K562 (cell line): ENCODE results near the gene PLOD1. TPM values are rescaled to one million over a fixed set of nuclear protein-coding genes. Genes with fewer than 3 reads are reported as not detected.

Experiments
- DACH1 ChIP-seq: fragments of 450-650 bp; IDR thresholded peaks from 2 replicates; pipeline ENCODE4 v1.6.1; 2018; ENCODE audit not compliant: partially characterized antibody
- ETV5 ChIP-seq: sonication (generic); formaldehyde crosslinking; IDR thresholded peaks from 2 replicates; pipeline ENCODE4 v1.4.0; 2020; ENCODE audit warnings: low read depth, mild to moderate bottlenecking, missing genetic modification reagents
- EZH2 ChIP-seq: IDR thresholded peaks from 2 replicates; pipeline ENCODE4 v1.6.1; 2012; ENCODE audit warnings: low read depth, mild to moderate bottlenecking, inconsistent platforms, low read length, borderline replicate concordance
- GATAD2A ChIP-seq: fragments of 450-650 bp; IDR thresholded peaks from 2 replicates; pipeline ENCODE4 v1.6.1; 2017
- GTF2F1 ChIP-seq: IDR thresholded peaks from 2 replicates; pipeline ENCODE4 v1.6.1; 2011; ENCODE audit warnings: low read depth, low read length, improper control_type of control experiment
- KLF1 ChIP-seq: fragments of 450-650 bp; IDR thresholded peaks from 2 replicates; pipeline ENCODE4 v1.6.1; 2016; ENCODE audit warnings: missing genetic modification characterization, missing compliant biosample characterization
- MAFG ChIP-seq: fragments of 450-650 bp; conservative IDR thresholded peaks from 2 replicates; pipeline ENCODE4 v1.6.1; 2016; ENCODE audit warnings: missing genetic modification characterization, missing compliant biosample characterization
- RBM15 ChIP-seq: fragments of 200-400 bp; formaldehyde crosslinking; IDR thresholded peaks from 2 replicates; pipeline ENCODE4 v1.6.1; 2018; ENCODE audit warnings: mild to moderate bottlenecking, low read length, moderate library complexity; ENCODE audit not compliant: insufficient read depth
- RBM17 ChIP-seq: fragments of 200-400 bp; formaldehyde crosslinking; IDR thresholded peaks from 2 replicates; pipeline ENCODE4 v1.6.1; 2017; ENCODE audit warnings: low read depth, mild to moderate bottlenecking, low read length, borderline replicate concordance
- SOX6 ChIP-seq: fragments of 450-650 bp; IDR thresholded peaks from 2 replicates; pipeline ENCODE4 v1.6.1; 2014; ENCODE audit warnings: mild to moderate bottlenecking
- STAT5B ChIP-seq: fragments of 250-450 bp; sonication (Bioruptor Pico); IDR thresholded peaks from 2 replicates; pipeline ENCODE4 v1.8.0; 2021; ENCODE audit warnings: mild to moderate bottlenecking, inconsistent platforms
- ZC3H8 ChIP-seq: fragments of 450-650 bp; IDR thresholded peaks from 2 replicates; pipeline ENCODE4 v1.6.1; 2017
- ZNF253 ChIP-seq: fragments of 250-450 bp; sonication (Bioruptor Pico); conservative IDR thresholded peaks from 2 replicates; pipeline ENCODE4 v1.6.1; 2021; ENCODE audit warnings: mild to moderate bottlenecking
- ZNF644 ChIP-seq: fragments of 200-800 bp; sonication (Bioruptor generic); IDR thresholded peaks from 2 replicates; pipeline ENCODE4 v1.6.1; 2016; ENCODE audit warnings: low read depth, missing genetic modification characterization, missing compliant biosample characterization
- ZNF76 ChIP-seq: fragments of 250-450 bp; sonication (Bioruptor Pico); IDR thresholded peaks from 2 replicates; pipeline ENCODE4 v1.4.0; 2020; ENCODE audit warnings: mild to moderate bottlenecking, moderate library complexity, borderline replicate concordance
- polyA plus RNA-seq, 8 experiments: library from polyadenylated mRNA; depleted of rRNA in 4 of 8; stranded (reverse) in 5 of 8; unstranded in 3 of 8; fragments of >200 nt; fragmentation: Nextera tagmentation in 2 of 8; fragmentation: Illumina TruSeq in 1 of 8; extraction: Ambion mirVana in 2 of 8; extraction: Trizol in 1 of 8; gene quantifications; 2 replicates each; pipeline versions ENCODE4 v1.2.1 to v1.2.3, GENCODE V29; 2011 to 2014; ENCODE audit warnings: inconsistent platforms in 1 of 8, missing spikeins in 1 of 8
- total RNA-seq, 7 experiments: library from RNA; depleted of rRNA in 6 of 7; stranded (reverse); fragments of >200 nt in 6 of 7; fragmentation: Illumina TruSeq in 2 of 7; extraction: Trizol in 2 of 7; gene quantifications; 2 replicates each; pipeline versions ENCODE4 v1.2.1 to v1.2.3, GENCODE V29; 2011 to 2021; ENCODE audit warnings: low replicate concordance in 1 of 7
- TF ChIP-seq, protein P1 (sequence below): IDR thresholded peaks from 2 replicates; pipeline ENCODE4 v1.6.1; 2011; ENCODE audit not compliant: insufficient read length; ENCODE audit errors: extremely low read depth
- TF ChIP-seq, protein P2 (sequence below), 2 experiments: fragments of 450-650 bp; IDR thresholded peaks; 2 replicates each; pipeline ENCODE4 v1.6.1; 2016; ENCODE audit warnings: mild to moderate bottlenecking in 2 of 2, borderline replicate concordance in 1 of 2, low read depth in 1 of 2, moderate library complexity in 1 of 2
- TF ChIP-seq, protein P3 (sequence below): sonication (generic); formaldehyde crosslinking; IDR thresholded peaks from 2 replicates; pipeline ENCODE4 v1.8.0; 2022; ENCODE audit warnings: missing genetic modification reagents, mild to moderate bottlenecking, borderline replicate concordance
- TF ChIP-seq, protein P4 (sequence below): fragments of 250-450 bp; sonication (Bioruptor Pico); IDR thresholded peaks from 2 replicates; pipeline ENCODE4 v1.8.0; 2022; ENCODE audit warnings: moderate library complexity, mild to moderate bottlenecking, inconsistent platforms

The PLOD1 gene
- total and polyA plus RNA-seq, 9 of the 15 experiments (the other 6 are each of a cell fraction or from before 2014, with no cell fraction given) = 16.6 to 90.8 (median 52.7) TPM

DNA sequence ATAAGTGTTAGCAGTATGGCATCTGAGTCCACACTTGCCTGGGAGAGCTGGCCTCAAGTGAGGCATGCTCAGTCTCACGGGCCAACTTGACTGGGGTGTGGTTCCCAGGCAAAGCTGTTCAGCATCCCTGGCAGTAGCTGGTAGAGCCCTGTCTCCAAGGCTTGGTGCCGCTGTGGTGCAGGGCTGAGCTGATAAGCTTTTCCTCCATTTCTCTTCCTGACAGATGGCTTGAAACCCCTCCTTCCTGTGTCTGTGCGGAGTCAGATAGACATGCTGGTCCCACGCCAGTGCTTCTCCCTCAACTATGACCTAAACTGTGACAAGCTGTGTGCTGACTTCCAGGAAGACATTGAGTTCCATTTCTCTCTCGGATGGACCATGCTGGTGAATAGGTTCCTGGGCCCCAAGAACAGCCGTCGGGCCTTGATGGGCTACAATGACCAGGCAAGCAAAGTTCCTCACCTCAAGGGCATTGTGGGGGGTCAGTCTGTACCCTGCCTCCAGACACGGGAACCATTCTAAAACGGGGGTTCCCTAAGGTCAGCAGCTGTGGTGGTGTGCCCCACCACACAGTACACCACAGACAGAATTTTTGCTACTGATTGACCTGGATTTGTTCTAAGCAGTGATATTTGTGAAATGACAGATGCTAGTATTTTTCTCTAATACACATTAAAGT is 71.1 kb downstream of the PLOD1 start (continued):
- TF ChIP-seq, protein P1, sequence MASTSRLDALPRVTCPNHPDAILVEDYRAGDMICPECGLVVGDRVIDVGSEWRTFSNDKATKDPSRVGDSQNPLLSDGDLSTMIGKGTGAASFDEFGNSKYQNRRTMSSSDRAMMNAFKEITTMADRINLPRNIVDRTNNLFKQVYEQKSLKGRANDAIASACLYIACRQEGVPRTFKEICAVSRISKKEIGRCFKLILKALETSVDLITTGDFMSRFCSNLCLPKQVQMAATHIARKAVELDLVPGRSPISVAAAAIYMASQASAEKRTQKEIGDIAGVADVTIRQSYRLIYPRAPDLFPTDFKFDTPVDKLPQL = no peak
- peak; percentile 95 for TF ChIP-seq GATAD2A
- no peak for TF ChIP-seq DACH1
- no peak for TF ChIP-seq ZNF253 (CRISPR knock-in tag)
- peak; percentile 72; the same call in 1 of the 2 replicates for TF ChIP-seq SOX6
- TF ChIP-seq, protein P2, sequence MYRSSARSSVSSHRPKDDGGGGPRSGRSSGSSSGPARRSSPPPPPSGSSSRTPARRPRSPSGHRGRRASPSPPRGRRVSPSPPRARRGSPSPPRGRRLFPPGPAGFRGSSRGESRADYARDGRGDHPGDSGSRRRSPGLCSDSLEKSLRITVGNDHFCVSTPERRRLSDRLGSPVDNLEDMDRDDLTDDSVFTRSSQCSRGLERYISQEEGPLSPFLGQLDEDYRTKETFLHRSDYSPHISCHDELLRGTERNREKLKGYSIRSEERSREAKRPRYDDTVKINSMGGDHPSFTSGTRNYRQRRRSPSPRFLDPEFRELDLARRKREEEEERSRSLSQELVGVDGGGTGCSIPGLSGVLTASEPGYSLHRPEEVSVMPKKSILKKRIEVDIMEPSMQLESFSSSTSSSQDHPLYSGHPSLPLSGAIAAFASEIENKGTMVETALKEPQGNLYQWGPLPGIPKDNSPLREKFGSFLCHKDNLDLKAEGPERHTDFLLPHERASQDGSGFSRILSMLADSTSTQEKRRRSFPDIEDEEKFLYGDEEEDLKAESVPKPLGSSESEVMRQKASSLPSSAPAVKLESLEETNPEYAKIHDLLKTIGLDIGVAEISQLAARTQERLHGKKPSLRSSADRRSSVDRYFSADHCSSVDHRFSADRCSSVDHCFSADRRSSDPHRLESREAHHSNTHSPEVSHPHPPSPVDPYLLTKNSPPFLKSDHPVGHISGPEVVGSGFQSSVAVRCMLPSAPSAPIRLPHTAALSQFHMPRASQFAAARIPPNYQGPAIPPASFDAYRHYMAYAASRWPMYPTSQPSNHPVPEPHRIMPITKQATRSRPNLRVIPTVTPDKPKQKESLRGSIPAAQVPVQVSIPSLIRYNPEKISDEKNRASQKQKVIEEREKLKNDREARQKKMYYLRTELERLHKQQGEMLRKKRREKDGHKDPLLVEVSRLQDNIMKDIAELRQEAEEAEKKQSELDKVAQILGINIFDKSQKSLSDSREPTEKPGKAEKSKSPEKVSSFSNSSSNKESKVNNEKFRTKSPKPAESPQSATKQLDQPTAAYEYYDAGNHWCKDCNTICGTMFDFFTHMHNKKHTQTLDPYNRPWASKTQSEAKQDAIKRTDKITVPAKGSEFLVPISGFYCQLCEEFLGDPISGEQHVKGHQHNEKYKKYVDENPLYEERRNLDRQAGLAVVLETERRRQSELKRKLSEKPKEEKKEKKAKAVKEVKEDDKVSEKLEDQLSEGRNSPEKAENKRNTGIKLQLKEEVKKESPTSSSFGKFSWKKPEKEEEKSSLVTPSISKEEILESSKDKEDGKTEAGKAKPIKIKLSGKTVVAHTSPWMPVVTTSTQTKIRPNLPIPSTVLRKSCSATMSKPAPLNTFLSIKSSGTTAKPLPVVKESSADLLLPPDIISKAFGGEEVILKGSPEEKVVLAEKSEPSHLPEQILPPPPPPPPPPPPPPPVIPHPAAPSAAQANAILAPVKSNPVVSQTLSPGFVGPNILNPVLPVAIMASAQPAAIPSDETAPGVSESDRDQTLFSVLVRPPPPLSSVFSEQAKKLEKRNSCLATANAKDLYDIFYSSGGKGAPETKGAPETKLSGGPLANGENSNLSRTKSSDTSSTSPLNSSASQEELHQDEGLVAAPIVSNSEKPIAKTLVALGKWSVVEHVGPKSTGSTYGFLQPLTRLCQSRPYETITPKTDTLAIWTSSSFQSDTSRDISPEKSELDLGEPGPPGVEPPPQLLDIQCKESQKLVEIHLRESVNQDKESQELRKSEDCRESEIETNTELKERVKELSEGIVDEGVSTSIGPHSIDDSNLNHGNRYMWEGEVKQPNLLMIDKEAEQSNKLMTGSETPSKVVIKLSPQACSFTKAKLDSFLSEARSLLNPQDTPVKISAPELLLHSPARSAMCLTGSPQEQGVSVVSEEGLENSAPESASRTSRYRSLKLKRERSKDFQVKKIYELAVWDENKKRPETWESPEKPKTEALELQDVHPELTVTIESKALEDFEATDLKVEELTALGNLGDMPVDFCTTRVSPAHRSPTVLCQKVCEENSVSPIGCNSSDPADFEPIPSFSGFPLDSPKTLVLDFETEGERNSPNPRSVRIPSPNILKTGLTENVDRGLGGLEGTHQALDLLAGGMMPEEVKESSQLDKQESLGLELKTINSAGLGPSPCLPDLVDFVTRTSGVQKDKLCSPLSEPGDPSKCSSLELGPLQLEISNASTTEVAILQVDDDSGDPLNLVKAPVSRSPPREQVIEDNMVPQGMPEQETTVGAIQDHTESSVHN (IDR thresholded peaks at IDR 0.05; ENCODE audit: borderline replicate concordance in 1 of 2, low read depth in 1 of 2) = no peak
- TF ChIP-seq, protein P3, sequence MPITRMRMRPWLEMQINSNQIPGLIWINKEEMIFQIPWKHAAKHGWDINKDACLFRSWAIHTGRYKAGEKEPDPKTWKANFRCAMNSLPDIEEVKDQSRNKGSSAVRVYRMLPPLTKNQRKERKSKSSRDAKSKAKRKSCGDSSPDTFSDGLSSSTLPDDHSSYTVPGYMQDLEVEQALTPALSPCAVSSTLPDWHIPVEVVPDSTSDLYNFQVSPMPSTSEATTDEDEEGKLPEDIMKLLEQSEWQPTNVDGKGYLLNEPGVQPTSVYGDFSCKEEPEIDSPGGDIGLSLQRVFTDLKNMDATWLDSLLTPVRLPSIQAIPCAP (CRISPR knock-in tag) = no peak
- TF ChIP-seq ZC3H8 = no peak
- TF ChIP-seq KLF1 = no peak
- no peak for TF ChIP-seq ZNF644 (tag)
- TF ChIP-seq RBM17 = no peak
- TF ChIP-seq STAT5B (CRISPR knock-in tag) = no peak
- TF ChIP-seq GTF2F1 = no peak
- no peak for TF ChIP-seq RBM15
- peak; percentile 75 for TF ChIP-seq ETV5 (CRISPR knock-in tag)
- TF ChIP-seq EZH2 = no peak
- no peak for TF ChIP-seq MAFG
- TF ChIP-seq, protein P4, sequence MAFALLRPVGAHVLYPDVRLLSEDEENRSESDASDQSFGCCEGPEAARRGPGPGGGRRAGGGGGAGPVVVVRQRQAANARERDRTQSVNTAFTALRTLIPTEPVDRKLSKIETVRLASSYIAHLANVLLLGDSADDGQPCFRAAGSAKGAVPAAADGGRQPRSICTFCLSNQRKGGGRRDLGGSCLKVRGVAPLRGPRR = no peak
- TF ChIP-seq ZNF76 (CRISPR knock-in tag) = no peak; the same call in 1 of the 2 replicates
